Right lobe of liver (tissue), 4 donors: ENCODE measurements around the gene CD164L2.

Experiments
- CTCF ChIP-seq, 4 donors: fragments of 200-600 bp in 3 of 4; fragments of 450-650 bp in 1 of 4; IDR thresholded peaks; one replicate each; pipeline versions ENCODE4 v1.5.1 to v1.8.0; 2016 to 2022; ENCODE audit warnings: antibody characterized with exemption in 4 of 4, mild to moderate bottlenecking in 2 of 4
- POLR2A ChIP-seq: fragments of 450-650 bp; IDR thresholded peaks from one replicate; pipeline ENCODE4 v1.6.1; 2017; ENCODE audit warnings: antibody characterized with exemption, mild to moderate bottlenecking
- donor health status: DM: no; HTN: no; CAD: no.
- donor health status: DM: no; HTN: no; CAD: no.
- donor health status: DM: no; HTN: yes; CAD: no.

GRCh38 chr1:27338751-27339150 lies 44.4 kb downstream of the CD164L2 start:
- no peak for TF ChIP-seq CTCF (IDR thresholded peaks at IDR 0.05)
- TF ChIP-seq POLR2A = no peak
